SIG-M5 (cell line): Measurements from ENCODE around the gene MARCHF7.
A peak's percentile ranks its signal among the peaks of the same experiment; 100 is the strongest.
"Not testable (repeated sequence)": the region's sequence is repeated elsewhere in the genome, so short reads cannot be mapped to it uniquely, and the experiment has no call there.

Experiments
- DNase-seq: peaks from one replicate; lab custom pipeline; 2025; lab: John Stamatoyannopoulos, UW

Gene MARCHF7

GRCh38 chr2:159720676-159721075 lies 8.4 kb downstream of the MARCHF7 start:
- no peak for DNase-seq

- DNase-seq: no peak
Observed at GRCh38 chr2:159722580-159722979, 10.3 kb downstream of the MARCHF7 start.

GRCh38 chr2:159724795-159725572 lies 12.7 kb downstream of the MARCHF7 start:
- DNase-seq: not testable (repeated sequence)

- DNase-seq: no peak
Observed at GRCh38 chr2:159725713-159726112, 13.4 kb downstream of the MARCHF7 start.

GRCh38 chr2:159728629-159729028 lies 16.3 kb downstream of the MARCHF7 start:
- no peak for DNase-seq

GRCh38 chr2:159735648-159736047 lies 23.3 kb downstream of the MARCHF7 start:
- DNase-seq: no peak

GRCh38 chr2:159736048-159736447 lies 23.7 kb downstream of the MARCHF7 start:
- DNase-seq: no peak

- DNase-seq: no peak
Observed at GRCh38 chr2:159737292-159737916, 25.1 kb downstream of the MARCHF7 start.

- DNase-seq: no peak
Observed at GRCh38 chr2:159737917-159738296, 25.6 kb downstream of the MARCHF7 start.

GRCh38 chr2:159738509-159739390 lies 26.4 kb downstream of the MARCHF7 start:
- DNase-seq: no peak

GRCh38 chr2:159742846-159743245 lies 30.5 kb downstream of the MARCHF7 start:
- DNase-seq: no peak

GRCh38 chr2:159744363-159744762 lies 32.1 kb downstream of the MARCHF7 start:
- no peak for DNase-seq

GRCh38 chr2:159745237-159745636 lies 32.9 kb downstream of the MARCHF7 start:
- DNase-seq: not testable (repeated sequence)

- no peak for DNase-seq
Observed at GRCh38 chr2:159748089-159748488, 35.8 kb downstream of the MARCHF7 start.

- no peak for DNase-seq
Observed at GRCh38 chr2:159750873-159751272, 38.6 kb downstream of the MARCHF7 start.

- peak; percentile 33 for DNase-seq
Observed at GRCh38 chr2:159753797-159754196, 41.5 kb downstream of the MARCHF7 start.

- no peak for DNase-seq
Observed at GRCh38 chr2:159755014-159755413, 42.7 kb downstream of the MARCHF7 start.

- no peak for DNase-seq
Observed at GRCh38 chr2:159755788-159756187, 43.5 kb downstream of the MARCHF7 start.

GRCh38 chr2:159758239-159758638 lies 45.9 kb downstream of the MARCHF7 start:
- DNase-seq: no peak

GRCh38 chr2:159758686-159759085 lies 46.4 kb downstream of the MARCHF7 start:
- no peak for DNase-seq

- DNase-seq: no peak
Observed at GRCh38 chr2:159759577-159759976, 47.3 kb downstream of the MARCHF7 start.

GRCh38 chr2:159760326-159760725 lies 48.0 kb downstream of the MARCHF7 start:
- DNase-seq: no peak

GRCh38 chr2:159762075-159762474 lies 49.8 kb downstream of the MARCHF7 start:
- no peak for DNase-seq
